Measurements from ENCODE around the gene UBN2.

The UBN2 gene

DNA sequence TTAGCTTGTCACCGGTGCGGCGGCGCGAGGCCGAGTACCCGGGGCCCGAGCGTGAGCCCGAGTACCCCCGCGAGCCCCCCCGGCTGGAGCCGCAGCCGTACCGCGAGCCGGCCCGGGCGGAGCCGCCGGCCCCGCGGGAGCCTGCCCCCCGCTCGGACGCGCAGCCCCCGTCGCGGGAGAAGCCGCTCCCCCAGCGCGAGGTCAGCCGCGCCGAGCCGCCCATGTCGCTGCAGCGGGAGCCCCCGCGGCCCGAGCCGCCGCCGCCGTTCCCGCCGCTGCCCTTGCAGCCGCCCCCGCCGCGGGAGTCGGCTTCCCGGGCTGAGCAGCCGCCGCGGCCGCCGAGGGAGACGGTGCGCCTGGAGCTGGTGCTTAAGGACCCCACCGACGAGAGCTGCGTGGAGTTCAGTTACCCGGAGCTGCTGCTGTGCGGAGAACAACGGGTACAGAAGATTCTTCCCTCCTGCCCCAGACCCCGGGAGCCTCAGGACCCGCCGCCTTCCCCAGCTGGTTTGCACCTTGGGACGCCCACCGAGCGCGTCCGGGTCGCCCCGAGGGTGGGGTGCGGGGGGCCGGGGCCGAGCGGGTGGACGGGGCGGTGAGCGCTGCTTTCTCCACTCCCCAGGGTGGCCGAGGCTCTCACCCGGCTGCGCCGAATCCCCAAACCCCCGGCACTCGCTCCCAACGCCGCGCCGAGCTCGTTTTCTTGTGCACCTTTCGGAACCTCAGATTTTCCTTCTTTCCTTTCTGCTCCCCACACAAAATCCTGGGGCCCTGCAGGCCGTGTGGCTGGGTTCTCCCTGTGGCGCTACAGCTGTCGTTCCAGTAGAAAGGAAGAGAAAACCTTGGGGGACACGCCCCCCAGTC is 708 bp downstream of the UBN2 start:
- no peak for DNase-seq (ENCODE audit: low read depth)

DNA sequence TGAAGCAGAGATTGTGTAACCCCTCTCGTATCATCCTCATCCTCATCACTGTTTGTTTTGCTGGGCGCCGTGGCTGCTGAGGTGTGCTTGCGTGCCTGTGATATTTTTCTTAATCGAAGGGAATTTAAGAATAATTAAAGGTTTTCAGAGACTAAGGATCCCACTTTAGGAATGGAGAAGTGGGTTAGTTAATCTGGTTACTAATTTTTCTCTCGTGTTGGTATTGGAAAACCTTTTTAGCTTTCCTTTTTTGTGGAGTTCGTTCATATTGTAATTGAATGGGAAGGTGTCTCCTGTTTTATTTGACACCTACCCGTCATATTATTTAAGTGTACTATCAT is 1.3 kb downstream of the UBN2 start:
- DNase-seq (ENCODE audit: low read depth) = no peak

DNA sequence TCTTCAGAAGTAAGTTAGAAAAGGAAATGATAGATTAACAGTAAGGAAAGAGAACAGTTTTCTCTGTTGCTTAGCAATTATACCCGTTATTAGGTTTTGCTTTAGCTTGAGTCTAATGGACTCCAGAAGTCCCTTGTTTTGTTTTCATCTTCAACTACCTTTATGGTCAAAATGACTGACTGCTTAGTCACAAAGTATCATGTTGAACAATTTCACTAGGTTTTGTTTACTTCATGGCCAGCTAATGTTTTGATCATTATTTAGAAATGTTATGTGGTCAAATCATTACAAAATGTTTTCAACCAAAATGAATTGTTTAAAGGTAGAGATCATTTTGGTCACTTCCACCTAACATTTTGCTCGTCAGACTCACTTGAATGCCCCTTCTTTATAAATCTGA is 1.9 kb downstream of the UBN2 start:
- DNase-seq (ENCODE audit: low read depth) = no peak

DNA sequence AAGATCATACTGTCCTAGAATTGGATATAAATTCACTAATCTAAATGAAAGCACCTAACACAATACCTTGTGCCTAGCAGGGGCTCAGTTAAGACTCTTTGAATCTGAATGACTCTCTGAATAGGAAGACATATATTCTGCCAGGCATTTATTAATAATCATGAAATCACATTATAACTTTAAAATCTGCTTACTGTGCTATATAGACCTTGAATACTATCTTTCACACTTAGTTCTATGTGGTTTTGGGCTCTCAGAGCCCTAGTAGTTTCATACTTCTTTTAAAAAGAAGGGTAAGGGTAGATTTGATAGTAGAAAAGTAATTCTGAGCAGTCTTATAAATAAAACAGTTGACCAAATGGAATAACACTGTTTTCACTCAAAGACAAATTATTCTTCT is 10.2 kb downstream of the UBN2 start:
- DNase-seq (ENCODE audit: low read depth) = no peak

DNA sequence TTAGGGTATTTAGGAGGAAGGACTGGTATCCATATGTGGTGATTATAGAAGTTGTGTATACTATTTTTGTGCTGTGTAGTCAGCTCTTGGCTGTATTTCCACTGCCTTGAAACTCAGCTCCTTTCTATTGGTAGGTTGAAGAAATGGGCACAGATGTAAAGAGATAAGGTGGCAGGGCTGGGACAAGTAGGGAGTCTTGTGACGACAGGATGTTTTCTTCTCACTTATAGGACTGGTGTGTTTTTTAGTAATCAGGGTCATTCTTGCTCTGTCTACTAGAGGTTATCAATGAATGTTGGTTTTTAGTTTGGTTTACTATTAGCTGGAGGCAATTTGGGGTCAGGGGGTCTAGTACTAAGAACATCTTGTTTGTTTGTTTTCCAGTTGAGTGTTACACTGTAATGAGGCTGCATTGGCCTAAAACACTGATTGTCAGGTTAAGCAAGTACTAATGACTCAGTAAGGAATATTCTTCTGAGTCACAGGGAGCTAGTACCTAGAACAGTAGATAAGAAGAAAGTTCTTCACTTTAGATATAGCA is 11.8 kb downstream of the UBN2 start:
- no peak for DNase-seq (ENCODE audit: low read depth)

DNA sequence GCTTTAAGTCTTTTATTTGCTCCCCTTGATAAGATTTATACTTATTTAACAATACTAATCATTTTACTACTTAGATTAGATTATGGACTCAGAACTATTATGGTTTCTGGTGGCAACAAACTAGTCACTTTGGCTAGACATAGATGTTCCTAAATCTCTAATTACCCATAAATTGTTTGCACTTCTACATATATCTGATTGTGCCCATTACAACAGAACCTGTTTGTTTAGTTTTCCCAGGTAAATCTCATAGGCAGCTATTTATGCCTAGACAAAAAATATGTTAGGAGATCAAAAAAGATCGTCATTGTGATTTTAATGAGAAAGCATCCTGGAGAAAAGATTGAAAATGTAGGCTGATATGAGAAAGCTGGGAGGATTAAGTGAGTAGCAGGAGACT is 14.4 kb downstream of the UBN2 start:
- no peak for DNase-seq (ENCODE audit: low read depth)

DNA sequence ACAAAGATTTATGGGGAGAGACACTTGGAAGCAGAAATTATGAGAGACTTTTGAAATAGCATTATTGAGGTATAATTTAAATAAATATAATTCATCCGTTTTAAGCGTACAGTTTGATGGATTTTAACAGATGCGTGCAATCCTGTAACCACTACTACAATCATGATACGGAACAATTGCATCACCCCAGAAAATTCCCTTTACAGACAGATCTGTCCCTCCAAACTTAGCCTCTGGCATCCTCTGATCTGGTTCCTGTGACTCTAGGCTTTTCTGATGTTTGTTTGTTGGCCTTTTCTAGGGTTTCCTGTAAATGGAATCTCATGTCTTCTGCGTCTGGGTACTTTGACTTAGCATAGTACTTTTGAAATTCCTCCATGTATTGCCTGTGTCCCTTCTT is 15.5 kb downstream of the UBN2 start:
- DNase-seq (ENCODE audit: low read depth) = no peak

DNA sequence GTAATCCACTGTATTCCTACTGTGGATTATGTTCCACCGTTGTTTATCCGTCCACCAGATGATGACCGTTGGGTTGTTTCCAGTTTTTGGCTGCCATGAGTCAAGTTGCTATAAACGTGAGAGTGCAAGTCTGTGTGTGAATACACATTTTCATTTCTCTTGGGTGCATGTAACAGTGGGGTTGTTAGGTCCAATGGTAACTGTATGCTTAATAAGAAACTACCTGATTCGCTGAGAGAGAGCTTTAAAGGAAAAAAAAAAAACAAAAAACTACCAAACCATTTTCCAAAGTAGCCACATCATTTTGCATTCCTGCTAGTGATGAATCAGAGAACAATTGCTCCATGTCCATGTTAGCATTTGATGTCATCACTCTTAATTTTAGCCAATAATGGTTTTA is 15.9 kb downstream of the UBN2 start:
- no peak for DNase-seq (ENCODE audit: low read depth)

DNA sequence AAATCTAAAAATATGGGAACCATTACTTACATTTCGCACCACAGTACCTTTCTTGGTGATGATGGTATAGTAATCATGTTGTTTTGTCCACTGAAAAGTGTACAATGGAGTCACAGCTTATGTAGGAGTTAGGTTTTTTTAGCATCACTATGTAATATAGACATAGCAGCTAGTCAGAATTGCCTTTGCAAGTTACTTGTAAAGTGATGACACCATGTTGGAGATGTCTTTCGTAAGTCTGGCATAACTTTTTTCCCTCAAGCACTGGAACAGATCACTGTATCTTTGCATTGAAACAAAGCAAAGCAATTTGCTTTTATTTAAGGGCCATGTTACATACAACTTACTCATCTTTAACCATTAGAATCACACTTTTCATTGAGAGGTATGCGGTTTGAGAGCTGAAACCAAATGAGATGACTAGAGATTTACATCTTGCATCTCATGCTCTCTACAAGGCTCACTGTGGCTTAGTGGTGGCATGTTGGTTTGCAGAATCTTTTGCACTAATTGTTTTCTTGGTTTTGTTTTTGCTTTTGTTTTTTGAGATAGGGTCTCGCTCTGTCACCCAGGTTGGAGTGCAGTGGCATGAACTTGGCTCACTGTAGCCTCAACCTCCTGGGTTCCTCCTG is 18.3 kb downstream of the UBN2 start:
- DNase-seq (ENCODE audit: low read depth) = no peak

DNA sequence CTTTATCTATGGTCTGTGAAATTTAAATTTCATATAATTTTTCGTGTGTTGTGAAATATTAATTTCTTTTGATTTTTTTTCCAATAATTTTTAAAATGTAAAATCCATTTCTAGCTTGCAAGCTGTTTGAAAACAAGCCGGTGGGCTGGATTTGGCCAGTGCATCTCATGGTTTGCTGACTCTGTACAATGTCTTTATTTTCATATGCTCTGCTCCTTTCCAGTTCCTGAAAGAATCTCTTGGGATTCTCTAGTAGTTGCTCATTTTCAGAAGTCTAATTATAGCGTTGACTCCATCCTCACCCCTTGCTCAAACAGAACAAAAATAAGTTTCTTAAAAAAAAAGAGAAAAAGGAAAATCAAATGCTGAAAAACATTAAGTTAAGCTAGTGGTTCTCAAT is 21.4 kb downstream of the UBN2 start:
- no peak for DNase-seq (ENCODE audit: low read depth)

DNA sequence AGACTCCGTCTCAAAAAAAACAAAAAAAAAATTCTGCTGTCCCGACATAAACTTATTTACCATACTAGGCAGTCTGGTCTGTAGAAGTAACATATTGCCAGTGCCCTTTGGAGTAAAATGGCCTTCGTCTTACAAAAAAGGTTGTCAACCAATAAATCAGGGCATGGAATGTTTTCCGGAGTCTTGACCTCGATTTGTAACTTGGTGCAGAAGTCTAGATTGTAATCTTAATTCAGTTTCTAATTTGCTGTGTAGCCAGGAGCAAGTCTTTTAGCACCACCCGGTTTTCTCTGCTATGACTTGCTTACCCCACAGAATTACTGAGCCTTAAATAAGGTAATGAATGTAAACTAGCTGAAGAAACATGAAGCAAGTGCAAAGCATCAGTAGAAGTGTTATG is 23.2 kb downstream of the UBN2 start:
- DNase-seq (ENCODE audit: low read depth) = no peak

DNA sequence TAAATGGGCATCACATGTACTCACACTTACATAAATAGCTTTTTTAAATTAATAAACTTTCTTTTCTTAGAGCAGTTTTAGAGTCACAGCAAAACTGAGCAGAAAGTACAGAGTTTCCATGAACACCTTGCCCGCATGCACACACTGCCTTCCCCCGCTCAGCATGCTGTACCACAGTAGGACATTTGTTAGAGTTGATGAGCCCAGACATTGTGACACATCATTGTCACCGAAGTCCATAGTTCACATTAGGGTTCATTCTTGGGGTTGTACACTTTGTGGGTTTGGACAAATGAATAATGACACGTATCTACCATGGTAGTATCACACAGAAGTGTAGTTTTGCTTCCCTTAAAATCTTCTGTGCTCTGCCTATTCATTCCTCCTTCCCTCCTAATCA is 23.7 kb downstream of the UBN2 start:
- no peak for DNase-seq (ENCODE audit: low read depth)

DNA sequence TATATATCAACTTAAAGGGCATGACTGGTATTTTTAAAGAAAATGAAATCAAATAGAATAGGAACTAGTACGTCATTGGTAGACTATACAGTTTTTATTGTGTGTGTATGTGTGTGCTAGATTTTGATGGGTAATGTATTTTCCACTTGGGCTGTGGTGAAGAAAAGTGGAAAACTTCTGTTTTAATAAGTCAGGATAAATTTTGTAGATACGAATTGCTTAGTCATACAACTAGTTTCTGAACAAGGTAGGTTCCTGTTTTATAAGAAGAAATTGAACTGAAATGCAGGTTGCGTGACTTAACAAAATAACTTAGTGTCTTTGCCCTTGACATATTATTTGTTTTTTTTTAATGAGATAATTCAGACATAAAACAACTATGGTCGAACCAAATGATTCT is 24.3 kb downstream of the UBN2 start:
- no peak for DNase-seq (ENCODE audit: low read depth)

DNA sequence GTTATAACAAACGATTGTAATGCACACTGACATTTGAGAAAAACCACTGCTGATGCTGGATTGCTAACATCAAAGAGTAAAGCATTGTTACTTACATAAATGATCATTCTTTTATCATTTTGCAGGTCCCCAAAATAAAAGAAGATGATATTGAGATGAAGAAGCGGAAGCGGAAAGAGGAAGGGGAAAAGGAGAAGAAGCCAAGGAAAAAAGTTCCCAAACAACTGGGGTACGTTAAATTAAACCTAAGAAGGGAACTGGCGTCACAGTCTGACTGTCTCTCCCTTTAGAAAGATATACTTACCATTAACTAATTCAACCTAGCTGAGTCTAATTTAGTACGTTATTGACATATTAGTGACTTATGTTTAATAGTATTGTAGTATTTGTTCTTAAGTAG is 28.1 kb downstream of the UBN2 start:
- DNase-seq (ENCODE audit: low read depth) = no peak

DNA sequence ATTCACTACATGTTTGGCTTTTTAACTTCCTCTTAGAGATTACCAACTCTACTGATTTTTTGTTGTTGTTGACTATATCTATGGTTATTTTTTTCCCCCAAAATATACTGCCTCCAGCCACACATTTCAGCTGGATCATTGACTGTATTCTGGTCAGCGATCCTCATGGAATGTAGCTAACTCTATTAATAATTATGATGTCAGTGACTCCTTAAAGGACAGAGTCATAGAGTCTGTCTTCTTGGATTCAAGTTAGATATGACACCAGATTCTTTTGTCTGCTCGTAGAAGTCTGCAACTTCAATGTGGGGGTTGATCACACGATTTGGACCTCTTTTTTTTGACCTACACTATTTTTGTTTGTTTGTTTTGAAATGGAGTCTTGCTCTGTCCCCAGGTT is 33.2 kb downstream of the UBN2 start:
- DNase-seq (ENCODE audit: low read depth) = no peak

DNA sequence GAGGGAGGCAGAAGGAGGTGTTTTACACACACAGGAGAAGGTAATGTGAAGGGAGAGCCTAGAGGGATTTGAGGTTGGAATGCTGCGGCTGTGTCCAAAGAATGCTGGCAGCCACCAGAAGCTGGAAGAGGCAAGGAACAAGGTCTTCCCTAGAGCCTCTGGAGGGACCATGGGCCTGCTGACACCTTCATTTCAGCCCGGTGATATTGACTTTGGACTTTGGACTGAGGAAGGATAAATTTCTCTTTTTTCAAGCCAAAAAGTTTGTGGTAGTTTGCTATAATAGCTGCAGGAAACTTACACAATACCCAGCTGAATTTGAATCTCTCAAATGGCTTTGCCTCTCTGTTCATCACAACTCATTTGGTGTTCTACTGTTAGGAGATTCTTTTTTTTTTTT is 34.6 kb downstream of the UBN2 start:
- DNase-seq (ENCODE audit: low read depth) = no peak

DNA sequence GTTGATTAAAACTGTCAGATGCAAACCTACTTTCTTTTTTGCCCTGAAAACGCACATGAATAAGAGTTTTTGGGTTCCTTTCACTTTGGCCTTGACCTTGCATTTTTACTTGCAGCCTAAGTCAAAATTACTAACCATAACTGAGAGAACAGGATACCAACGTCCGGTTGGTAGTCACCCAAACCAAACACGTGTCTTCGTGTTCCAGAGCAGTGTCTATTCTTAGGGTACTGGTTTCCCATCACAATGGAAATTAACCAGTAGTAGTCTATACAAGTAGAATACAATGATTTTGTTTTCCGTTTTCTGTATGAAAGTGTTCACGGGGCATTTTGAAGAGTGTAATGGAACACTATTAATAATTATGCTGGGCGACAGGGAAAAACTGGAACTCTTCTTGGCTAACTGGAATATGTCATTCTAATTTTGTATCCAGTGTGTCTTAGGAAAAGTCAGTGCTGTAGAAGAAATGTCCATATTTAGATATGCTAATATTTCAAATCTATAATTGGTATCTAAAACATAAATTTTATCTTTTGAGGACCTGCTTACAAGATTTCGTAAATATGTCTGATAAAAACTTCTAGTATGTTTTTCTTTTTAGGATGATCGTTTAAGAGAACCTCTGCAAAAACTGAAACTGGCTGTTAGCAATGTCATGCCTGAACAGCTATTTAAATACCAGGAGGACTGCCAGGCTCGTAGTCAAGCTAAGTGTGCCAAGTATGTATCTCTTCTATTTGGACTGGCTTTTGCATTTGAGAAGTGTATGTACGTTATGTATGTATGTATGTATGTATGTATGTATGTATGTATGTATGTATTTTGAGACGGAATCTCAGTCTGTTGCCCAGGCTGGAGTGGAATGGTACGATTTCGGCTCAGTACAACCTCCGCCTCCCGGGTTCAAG is 40.9 kb downstream of the UBN2 start:
- DNase-seq (ENCODE audit: low read depth) = no peak

DNA sequence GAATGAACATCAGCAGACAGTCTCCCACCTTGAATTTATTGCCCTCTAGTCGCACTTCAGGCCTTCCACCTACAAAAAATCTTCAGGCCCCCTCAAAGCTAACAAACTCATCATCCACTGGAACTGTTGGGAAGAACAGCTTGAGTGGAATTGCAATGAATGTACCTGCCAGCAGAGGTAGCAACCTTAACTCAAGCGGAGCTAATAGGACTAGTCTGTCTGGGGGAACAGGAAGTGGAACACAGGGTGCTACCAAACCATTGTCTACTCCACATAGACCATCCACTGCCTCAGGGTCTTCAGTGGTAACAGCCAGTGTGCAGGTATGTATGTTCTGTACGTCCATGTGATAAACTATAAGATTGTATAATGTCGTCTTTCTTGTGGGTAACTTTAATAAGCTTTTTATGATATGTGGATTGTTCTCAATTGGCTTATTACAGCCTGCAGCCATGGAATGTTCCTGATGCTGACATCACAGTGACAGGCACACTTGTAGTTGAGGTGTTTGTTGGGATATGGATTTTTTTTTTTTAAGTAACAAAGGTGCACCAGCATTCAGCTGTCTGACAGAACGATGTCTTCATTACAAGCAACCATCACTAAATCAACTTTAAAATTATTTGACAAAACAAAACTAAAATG is 53.3 kb downstream of the UBN2 start:
- no peak for DNase-seq (ENCODE audit: low read depth)

DNA sequence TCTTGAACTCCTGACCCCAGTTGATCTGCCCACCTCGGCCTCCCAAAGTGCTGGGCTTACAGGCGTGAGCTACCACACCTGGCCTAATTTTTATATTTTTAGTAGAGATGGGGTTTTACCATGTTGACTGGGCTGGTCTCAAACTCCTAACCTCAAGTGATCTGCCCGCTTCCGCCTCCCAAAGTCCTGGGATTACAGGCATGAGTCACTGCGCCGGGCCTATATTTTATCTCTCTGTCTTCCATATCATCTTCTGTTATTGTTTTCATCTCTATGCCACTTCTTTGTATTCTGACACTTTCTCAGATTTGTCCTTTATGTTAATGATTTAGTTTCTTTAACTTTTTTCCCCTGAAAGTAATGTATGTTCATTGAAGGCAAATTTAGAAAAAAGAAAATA is 55.1 kb downstream of the UBN2 start:
- DNase-seq (ENCODE audit: low read depth) = no peak

DNA sequence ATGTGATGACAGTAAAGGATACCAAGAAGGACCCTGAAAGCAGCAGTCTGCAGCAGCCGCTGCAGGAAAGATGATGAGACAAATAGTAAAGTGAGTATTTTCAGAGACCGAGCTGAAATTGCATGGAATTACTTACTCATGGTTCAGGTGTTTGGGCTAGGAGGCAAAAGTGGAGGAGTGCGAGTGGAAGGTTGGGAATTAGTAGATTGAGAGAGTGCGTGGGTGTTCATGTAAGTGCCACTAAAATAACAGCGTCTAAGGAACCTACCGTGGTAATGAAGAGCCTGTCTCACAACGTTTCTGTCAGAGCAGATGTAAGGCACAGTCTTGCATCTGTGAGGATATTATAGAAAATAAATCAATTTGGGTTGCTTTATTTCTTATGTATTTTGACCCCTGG is 61.8 kb downstream of the UBN2 start:
- DNase-seq (ENCODE audit: low read depth) = no peak

DNA sequence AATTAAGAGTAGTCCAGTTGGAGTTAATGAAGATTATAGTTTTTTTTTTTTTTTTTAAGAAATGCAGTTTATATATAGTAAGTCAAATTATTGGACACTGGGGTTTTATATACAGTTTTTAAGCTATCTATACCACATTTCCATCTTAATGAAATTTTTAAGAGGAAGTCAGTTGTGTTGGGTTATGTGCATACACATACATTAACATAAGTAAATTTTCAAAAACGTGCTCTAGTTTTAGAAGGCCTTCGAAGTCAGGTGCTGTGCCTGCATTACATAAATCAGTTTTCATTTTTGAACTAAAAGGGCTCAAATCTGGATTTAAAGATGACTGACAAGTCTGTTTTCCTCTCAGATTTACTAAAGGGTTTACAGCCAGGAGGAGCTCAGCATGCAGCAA is 62.5 kb downstream of the UBN2 start:
- DNase-seq (ENCODE audit: low read depth) = no peak

DNA sequence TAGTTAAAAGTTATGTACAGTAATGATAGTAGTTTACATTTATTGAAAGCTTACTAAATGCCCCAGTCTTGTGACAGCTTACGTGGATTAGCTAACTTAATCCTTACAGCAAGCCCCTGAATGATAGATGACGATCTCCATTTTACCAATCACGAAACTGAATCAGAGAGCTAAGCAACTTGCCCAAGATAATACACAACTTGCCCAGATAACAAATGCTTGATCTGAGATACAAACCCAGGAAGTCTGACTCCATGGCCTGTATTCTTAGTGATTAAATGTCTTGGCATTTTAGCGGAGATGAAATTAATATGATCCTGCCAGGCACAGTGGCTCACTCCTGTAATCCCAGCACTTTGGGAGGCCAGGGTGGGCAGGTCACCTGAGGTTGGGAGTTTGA is 63.2 kb downstream of the UBN2 start:
- no peak for DNase-seq (ENCODE audit: low read depth)

All from stimulated activated CD8-positive, alpha-beta memory T cell treated with anti-CD3 and anti-CD28 coated beads, Interleukin-15, amount 100 ng/mL, for 24 hours (primary cell).